CD4-positive, alpha-beta T cell treated with Interleukin-17A for 4 hours (primary cell): ENCODE results near the gene BNC2.

ENCODE experiments used
- DNase-seq: peaks from one replicate; pipeline ENCODE4 v3.0.0-alpha.2; 2020; ENCODE audit warnings: mixed read lengths

BNC2 gene

GRCh38 chr9:16811987-16812685 is 58.3 kb downstream of the BNC2 start:
- no peak for DNase-seq

DNA sequence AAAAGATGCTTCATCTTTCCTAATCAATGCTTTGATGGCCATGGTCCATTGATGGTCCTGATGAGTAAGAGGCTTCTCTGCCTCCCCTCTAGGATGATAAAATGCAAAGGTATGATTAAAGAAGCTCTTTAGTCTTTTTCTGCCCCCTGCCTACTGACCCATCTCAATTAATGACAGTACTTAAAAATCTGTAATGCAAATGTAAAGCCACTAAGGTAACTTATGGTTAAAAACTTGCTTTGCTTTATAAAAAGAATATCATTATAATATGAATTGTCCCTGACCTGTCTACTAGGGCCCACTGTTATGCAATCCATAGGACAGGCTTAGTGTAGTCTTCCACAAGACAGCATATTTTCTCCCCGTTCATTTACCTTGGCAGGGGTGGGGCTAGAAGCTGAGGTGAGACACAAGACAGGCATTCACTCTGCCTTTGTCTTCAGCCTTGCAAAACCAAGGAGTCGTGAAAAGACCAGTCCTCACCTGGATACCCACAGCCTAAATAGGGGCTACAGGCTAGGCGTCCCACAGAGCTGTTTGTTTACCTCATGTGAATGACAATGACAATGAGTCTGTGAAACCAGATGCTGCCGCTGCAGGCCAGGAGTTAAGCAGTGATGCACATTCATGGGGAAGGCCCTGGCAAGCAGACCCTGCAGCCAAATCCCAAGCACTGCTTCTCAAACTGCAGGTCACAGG is 60.4 kb downstream of the BNC2 start:
- no peak for DNase-seq

DNA sequence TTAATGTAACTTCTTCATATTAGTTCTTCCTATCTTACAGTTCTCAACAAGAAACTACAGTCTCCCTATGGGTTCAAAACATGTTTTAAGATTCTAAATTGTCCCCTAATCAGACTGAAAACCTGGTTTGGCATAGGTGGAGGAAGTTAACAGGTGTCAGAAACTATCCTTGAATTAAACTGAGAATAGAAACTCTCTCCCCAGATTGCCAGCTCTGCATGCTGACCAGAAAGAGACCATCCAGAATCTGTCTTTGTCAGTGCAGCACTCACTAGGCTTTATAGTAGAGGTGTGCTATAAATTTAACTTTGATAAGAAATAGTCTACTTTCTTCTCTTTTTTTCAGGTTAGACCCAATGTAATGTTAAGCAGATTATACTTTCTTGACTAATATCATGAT is 63.8 kb downstream of the BNC2 start:
- no peak for DNase-seq

DNA sequence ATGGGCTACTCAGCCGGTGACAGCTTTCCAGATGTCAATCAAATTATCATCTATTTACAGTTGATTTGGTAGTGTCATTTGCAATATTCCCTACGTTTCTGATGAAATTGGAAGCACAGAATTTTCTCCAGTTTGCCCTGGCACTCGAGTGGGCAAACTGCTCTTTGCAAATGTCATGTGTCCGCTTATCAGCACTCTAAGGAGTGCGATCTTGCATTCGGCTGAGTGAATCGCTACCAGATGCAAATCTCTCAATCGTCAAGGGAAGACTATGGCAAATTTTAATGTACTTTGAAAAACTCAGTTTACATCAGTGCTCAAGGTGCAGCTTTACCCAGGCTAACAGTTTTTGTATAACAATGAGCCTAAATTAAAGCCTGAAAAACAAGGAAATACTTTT is 66.8 kb downstream of the BNC2 start:
- no peak for DNase-seq

GRCh38 chr9:16801871-16802466 is 68.5 kb downstream of the BNC2 start:
- DNase-seq, result no peak

DNA sequence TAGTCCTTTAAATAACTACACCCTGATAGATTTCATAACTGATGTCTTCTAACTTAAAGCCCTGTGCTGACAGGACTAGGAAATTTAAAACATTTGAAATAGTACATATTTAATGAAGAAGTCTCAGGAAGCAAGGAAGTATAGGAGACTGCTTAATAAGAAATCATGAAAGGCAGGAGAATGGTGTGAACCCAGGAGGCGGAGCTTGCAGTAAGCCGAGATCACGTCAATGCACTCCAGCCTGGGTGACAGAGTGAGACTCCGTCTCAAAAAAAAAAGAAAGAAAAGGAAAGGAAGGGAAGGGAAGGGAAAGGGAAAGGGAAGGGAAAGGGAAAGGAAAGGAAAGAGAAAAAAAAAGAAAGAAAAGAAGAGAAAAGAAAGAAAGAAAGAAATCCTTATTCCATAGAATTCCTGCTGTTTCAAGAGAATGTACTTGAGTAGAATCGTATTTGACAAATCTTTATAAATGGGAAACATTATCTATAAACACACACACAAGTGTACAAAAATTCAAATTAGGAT is 74.1 kb downstream of the BNC2 start:
- DNase-seq, result no peak

- no peak for DNase-seq
These were observed 75.4 kb downstream of the BNC2 start for GRCh38 chr9:16794871-16795639.

- DNase-seq, result no peak
These were observed 76.4 kb downstream of the BNC2 start for GRCh38 chr9:16794103-16794502.

- no peak for DNase-seq
These were observed 82.7 kb downstream of the BNC2 start for GRCh38 chr9:16787724-16788123.

DNA sequence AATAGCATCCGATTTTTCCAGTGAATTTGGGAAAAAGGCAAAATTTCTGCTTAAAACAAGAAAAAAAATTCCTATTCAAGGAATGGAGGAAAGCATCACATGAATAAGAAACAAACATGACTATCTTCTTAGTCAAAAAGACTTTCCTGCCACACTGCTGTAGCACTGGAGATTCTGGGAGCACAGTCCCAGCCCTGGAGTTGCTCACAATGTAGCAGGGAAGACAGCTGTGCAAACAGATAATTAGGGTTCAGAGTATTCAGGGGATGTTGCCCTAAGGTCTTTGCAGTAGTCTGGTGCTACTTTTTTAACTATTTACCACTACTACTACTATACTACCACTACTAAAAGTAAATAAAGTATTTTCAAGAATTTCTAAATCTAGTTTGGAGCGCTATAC is 86.5 kb downstream of the BNC2 start:
- no peak for DNase-seq

- DNase-seq, result no peak
These were observed 88.0 kb downstream of the BNC2 start for GRCh38 chr9:16782490-16782889.

DNA sequence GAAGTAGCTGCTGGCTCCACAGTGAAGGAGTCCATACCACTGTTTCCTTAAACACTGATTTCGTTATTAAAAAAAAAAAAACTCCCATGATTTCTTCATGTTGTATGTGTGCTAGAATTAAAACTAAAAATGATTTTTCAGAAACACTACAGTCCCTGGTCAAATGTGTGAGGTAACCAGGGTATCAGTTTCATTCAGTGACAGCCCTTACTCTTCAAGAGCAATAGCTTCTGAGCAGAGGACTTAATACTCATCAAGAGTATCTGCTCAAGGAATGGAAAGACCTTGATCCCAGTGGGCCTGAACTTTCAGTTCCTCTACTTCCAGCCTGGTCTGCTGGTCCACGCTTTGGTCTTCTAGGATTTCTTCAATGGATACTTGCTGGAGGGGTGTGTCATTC is 95.1 kb downstream of the BNC2 start:
- no peak for DNase-seq

- no peak for DNase-seq
These were observed 96.9 kb downstream of the BNC2 start for GRCh38 chr9:16773617-16774016.

DNA sequence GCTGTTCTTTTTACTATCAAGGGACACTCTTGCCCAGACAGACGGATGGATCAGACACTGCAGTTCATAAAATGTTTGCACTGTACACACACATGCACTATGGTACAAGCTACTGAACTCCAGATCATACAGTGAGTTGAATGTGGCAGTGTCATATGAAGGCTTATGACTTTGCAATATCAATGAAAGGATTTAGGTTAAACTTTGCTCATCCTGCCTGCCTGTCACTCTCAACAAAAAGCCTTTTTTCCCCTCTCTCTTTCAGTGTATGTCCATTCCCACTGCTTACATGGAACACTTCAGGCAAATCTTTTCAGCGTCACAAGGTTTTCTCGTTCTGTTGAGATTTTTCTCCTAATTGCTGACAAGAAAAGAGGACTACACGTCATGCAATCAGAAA is 97.4 kb downstream of the BNC2 start:
- no peak for DNase-seq

GRCh38 chr9:16771356-16771755 is 99.1 kb downstream of the BNC2 start:
- DNase-seq, result no peak

DNA sequence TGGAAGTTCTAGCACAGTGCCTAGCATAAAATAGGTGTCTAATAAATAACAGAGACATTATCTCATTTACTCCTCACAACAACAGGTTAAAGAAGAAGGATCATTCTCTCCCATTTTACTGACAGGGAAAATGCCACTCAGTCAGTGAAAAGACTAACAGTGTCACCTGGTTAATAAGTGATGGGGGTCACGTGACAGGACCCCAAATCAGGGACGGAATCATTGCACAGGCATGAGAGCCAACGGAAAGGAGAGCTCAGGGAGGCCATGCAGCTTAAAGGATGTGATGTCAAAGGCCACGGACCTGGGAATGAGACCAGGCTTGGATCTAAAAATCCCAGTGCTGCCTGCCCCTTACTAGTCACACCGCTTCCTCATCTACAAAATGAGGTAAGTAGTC is 101.2 kb downstream of the BNC2 start:
- no peak for DNase-seq

GRCh38 chr9:16768816-16769215 is 101.7 kb downstream of the BNC2 start:
- no peak for DNase-seq

DNA sequence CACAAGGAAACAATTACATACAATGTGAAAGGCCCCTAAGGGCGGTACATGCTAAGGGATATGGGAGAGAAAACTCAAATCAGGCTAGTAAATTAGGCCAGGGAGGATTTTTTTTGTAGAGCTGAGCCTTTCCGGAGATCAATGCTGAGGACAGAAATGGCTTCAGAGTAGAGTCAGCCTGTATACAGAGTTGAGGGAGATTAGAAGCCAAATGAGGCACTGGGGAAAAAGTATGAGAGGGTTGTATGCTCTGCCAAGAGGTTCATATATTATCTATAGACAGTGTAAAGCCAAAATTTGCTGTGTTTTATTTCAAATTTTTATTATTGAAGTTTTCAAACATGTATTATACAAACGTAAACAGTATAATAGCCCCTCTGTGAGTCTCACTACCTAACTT is 103.1 kb downstream of the BNC2 start:
- DNase-seq, result no peak

- no peak for DNase-seq
These were observed 106.5 kb downstream of the BNC2 start for GRCh38 chr9:16763946-16764345.

DNA sequence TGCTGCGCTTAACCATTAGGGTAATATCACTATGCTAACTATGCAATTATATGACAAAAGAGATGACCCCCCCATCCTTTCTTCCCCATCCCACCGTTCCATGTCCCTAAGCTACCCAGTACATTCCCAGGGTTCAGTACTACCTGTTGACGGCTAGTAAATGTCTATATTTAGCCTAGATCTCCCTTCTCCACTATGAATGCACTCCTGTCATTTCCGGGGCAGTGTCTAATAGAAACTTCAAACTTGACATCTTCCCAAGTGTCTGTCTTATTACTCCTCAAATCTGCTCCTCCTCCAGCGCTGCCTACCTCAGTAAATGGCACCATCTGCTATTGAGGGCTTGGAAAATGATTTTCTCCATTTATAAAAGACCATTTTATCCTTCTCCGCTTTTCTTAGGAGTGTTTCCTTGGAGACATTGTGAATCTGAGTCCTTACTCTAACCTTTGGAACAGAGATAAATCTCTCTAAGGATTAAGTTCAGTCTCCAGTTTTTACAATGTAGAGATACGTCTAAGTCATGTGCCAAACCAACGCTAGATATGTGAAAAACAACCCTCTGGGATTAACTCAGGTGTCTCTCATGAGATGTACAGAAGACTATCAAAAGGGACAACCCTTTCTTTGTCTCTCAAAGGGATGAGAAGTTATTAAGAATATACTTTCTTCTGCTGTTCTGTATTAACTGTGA is 114.9 kb downstream of the BNC2 start:
- no peak for DNase-seq

DNA sequence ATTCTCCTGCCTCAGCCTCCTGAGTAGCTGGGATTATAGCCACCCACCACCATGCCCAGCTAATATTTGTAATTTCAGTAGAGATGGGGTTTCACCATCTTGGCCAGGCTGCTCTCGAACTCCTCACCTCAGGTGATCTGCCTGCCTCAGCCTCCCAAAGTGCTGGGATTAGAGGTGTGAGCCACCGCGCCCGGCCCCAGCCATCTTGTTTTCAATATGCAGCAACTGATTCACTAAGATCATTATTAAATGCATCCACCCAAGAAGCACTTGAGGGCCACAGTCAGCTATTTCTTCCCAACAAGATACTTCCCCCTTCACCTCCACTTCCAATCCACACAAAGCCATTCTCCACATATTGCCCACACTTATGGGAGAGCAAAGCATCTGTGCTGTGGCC is 115.8 kb downstream of the BNC2 start:
- no peak for DNase-seq

DNA sequence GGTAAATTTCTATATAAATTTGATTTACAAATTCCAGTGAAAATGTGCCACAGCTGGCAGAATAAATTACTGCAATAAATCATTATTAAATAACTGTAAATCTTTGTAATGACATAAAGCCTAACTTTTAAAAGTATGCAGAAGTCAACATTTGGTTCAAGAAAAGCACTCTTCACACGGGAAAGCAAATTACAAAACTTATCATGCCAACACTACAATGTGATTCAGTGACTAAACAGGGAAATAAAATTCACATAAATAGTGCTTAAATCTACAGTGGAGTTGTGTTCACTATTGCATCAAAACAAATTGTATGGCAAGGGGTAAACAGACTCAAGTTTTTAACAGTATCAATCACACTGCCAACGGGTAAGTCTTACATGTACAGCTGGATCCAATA is 117.2 kb downstream of the BNC2 start:
- DNase-seq, result no peak

- DNase-seq, result no peak
These were observed 117.9 kb downstream of the BNC2 start for GRCh38 chr9:16752601-16753000.
